Parathyroid adenoma (tissue), 2 donors: Measurements from ENCODE around the gene MRPL17.

Experiments
- H2AFZ ChIP-seq: fragments of 300-600 bp; sonication (generic); one replicate; pipeline ENCODE4 v1.7.0; 2017; ENCODE audit warnings: antibody characterized with exemption, mild to moderate bottlenecking
- H3K27ac ChIP-seq: fragments of 300-600 bp; sonication (generic); one replicate; pipeline ENCODE4 v1.7.0; 2017
- H3K27me3 ChIP-seq: fragments of 300-600 bp; sonication (generic); one replicate; pipeline ENCODE4 v1.7.0; 2017; ENCODE audit warnings: low read length; ENCODE audit not compliant: control insufficient read depth, insufficient read depth
- H3K36me3 ChIP-seq: fragments of 300-600 bp; sonication (generic); one replicate; pipeline ENCODE4 v1.7.0; 2017; ENCODE audit warnings: low read length; ENCODE audit not compliant: control insufficient read depth, insufficient read depth
- H3K4me1 ChIP-seq: fragments of 300-600 bp; sonication (generic); one replicate; pipeline ENCODE4 v1.7.0; 2017; ENCODE audit warnings: control low read depth
- H3K4me2 ChIP-seq: fragments of 300-600 bp; sonication (generic); one replicate; pipeline ENCODE4 v1.7.0; 2017; ENCODE audit warnings: low read length
- H3K4me3 ChIP-seq: fragments of 300-600 bp; sonication (generic); one replicate; pipeline ENCODE4 v1.7.0; 2017; ENCODE audit warnings: low read depth, low read length
- H3K79me2 ChIP-seq: fragments of 300-600 bp; sonication (generic); one replicate; pipeline ENCODE4 v1.7.0; 2017; ENCODE audit warnings: control low read depth
- H3K9ac ChIP-seq: fragments of 300-600 bp; sonication (generic); one replicate; pipeline ENCODE4 v1.7.0; 2017; ENCODE audit warnings: mild to moderate bottlenecking
- H3K9me3 ChIP-seq: fragments of 300-600 bp; sonication (generic); one replicate; pipeline ENCODE4 v1.7.0; 2017; ENCODE audit warnings: low read length; ENCODE audit not compliant: control insufficient read depth
- CTCF ChIP-seq: fragments of 300-600 bp; sonication (generic); IDR thresholded peaks from one replicate; pipeline ENCODE4 v1.7.0; 2017; ENCODE audit warnings: antibody characterized with exemption, mild to moderate bottlenecking
- donor health status: primary hyperparathyroidism.

The MRPL17 gene

GRCh38 chr11:6647836-6648235 is 35.3 kb downstream of the MRPL17 start:
- H3K4me2 ChIP-seq = no peak overlapping the region
- no peak overlapping the region for H2AFZ ChIP-seq
- H3K27ac ChIP-seq = peak overlapping the region; percentile 54
- H3K9ac ChIP-seq = no peak overlapping the region
- TF ChIP-seq CTCF = no peak
- H3K9me3 ChIP-seq = no peaks in the 10 kb centered on the region
- H3K36me3 ChIP-seq = no peaks in the 10 kb centered on the region
- H3K27me3 ChIP-seq = no peaks in the 10 kb centered on the region
- no peaks in the 10 kb centered on the region for H3K4me1 ChIP-seq
- no peaks in the 10 kb centered on the region for H3K79me2 ChIP-seq
- no peak overlapping the region for H3K4me3 ChIP-seq

- Histone ChIP-seq H3K9ac (no peak overlapping the region), H3K27ac (peak overlapping the region; percentile 54), H3K4me3 (no peak overlapping the region), H2AFZ (no peak overlapping the region), H3K4me1 (no peaks in the 10 kb centered on the region), H3K27me3 (no peaks in the 10 kb centered on the region), H3K79me2 (no peaks in the 10 kb centered on the region), H3K9me3 (no peaks in the 10 kb centered on the region), H3K4me2 (no peak overlapping the region), H3K36me3 (no peaks in the 10 kb centered on the region)
- no peak for TF ChIP-seq CTCF
Observed at GRCh38 chr11:6646918-6647679, 36.0 kb downstream of the MRPL17 start.

- H3K9me3 ChIP-seq = no peaks in the 10 kb centered on the region
- no peak overlapping the region for H3K9ac ChIP-seq
Observed at GRCh38 chr11:6646576-6646917, 36.6 kb downstream of the MRPL17 start.

GRCh38 chr11:6646071-6646470 is 37.1 kb downstream of the MRPL17 start:
- Histone ChIP-seq H2AFZ (no peak overlapping the region), H3K27ac (no peak overlapping the region), H3K9me3 (no peaks in the 10 kb centered on the region), H3K4me3 (no peak overlapping the region), H3K4me2 (no peak overlapping the region), H3K79me2 (no peaks in the 10 kb centered on the region), H3K9ac (no peak overlapping the region), H3K4me1 (no peaks in the 10 kb centered on the region), H3K36me3 (no peaks in the 10 kb centered on the region), H3K27me3 (no peaks in the 10 kb centered on the region)
- no peak for TF ChIP-seq CTCF

More at GRCh38 chr11:6646576-6646917, 36.6 kb downstream of the MRPL17 start:
- no peak for TF ChIP-seq CTCF
- Histone ChIP-seq H3K4me1 (no peaks in the 10 kb centered on the region), H2AFZ (no peak overlapping the region), H3K36me3 (no peaks in the 10 kb centered on the region), H3K27me3 (no peaks in the 10 kb centered on the region), H3K4me2 (no peak overlapping the region), H3K4me3 (no peak overlapping the region), H3K27ac (peak overlapping the region; percentile 54), H3K79me2 (no peaks in the 10 kb centered on the region)

- Histone ChIP-seq H3K4me1 (no peaks in the 10 kb centered on the region), H3K9me3 (no peaks in the 10 kb centered on the region), H3K27ac (no peak overlapping the region), H3K79me2 (no peaks in the 10 kb centered on the region), H3K4me2 (no peak overlapping the region), H3K27me3 (no peaks in the 10 kb centered on the region), H3K36me3 (no peaks in the 10 kb centered on the region), H3K9ac (no peak overlapping the region), H2AFZ (no peak overlapping the region), H3K4me3 (no peak overlapping the region)
- no peak for TF ChIP-seq CTCF
Observed at GRCh38 chr11:6642957-6643356, 40.2 kb downstream of the MRPL17 start.
